IMR-90 (cell line): ENCODE measurements around the gene CCT7. TPM values are rescaled to one million over a fixed set of nuclear protein-coding genes. Genes with fewer than 3 reads are reported as not detected.

Experiments used
- ATAC-seq: fragments of 200-7000 bp; cut with Tn5 transposase; 2 replicates; pipeline ENCODE4 v1.9.1; 2020; ENCODE audit warnings: low read depth, mild to moderate bottlenecking, moderate library complexity
- BruUV-seq: library from RNA; stranded (reverse); fragments of 400-500 nt; replicated peaks from 2 replicates; lab custom pipeline; 2021; lab: Mats Ljungman, UMichigan
- CTCF ChIA-PET: fragments of 300-600 bp; formaldehyde crosslinking; extraction: SDS; loops from one replicate; lab custom pipeline; 2021; ENCODE audit warnings: antibody characterized with exemption; lab: Yijun Ruan, JAX
- POLR2A ChIA-PET: fragments of 300-600 bp; sonication (Branson Sonifier 250); formaldehyde crosslinking; loops from one replicate; lab custom pipeline; 2022; ENCODE audit warnings: antibody characterized with exemption; ENCODE audit not compliant: unreplicated experiment; lab: Charles Lee
- DNase-seq: peaks from one replicate; pipeline ENCODE4 v3.0.0; 2013
- H2AFZ ChIP-seq: replicated peaks from 2 replicates; pipeline ENCODE3; 2013; ENCODE audit warnings: low read length, mild to moderate bottlenecking; ENCODE audit not compliant: poor library complexity
- H2AK5ac ChIP-seq: 2 replicates; pipeline ENCODE4 v1.6.1; 2013; ENCODE audit warnings: low read depth, low read length, inconsistent platforms
- H2AK9ac ChIP-seq: replicated peaks from 2 replicates; pipeline ENCODE3; 2013; ENCODE audit warnings: mild to moderate bottlenecking, low read depth, low read length, moderate library complexity; ENCODE audit not compliant: poor library complexity
- H2BK120ac ChIP-seq: 2 replicates; pipeline ENCODE4 v1.6.1; 2013; ENCODE audit warnings: low read depth, low read length, inconsistent platforms
- H2BK15ac ChIP-seq: 3 replicates; pipeline ENCODE4 v1.6.1; 2013; ENCODE audit warnings: low read depth, low read length, inconsistent platforms
- H2BK20ac ChIP-seq: 2 replicates; pipeline ENCODE4 v1.6.1; 2013; ENCODE audit warnings: low read depth, mild to moderate bottlenecking, inconsistent platforms, low read length, moderate library complexity
- H2BK5ac ChIP-seq: 2 replicates; pipeline ENCODE4 v1.6.1; 2013; ENCODE audit warnings: mild to moderate bottlenecking, low read depth, low read length, inconsistent platforms; ENCODE audit not compliant: poor library complexity, severe bottlenecking
- H3K14ac ChIP-seq: replicated peaks from 2 replicates; pipeline ENCODE4 v1.6.1; 2013; ENCODE audit warnings: low read depth, low read length, inconsistent platforms
- H3K18ac ChIP-seq: 2 replicates; pipeline ENCODE4 v1.6.1; 2013; ENCODE audit warnings: low read depth, low read length, control low read depth
- H3K23ac ChIP-seq: 2 replicates; pipeline ENCODE4 v1.6.1; 2013; ENCODE audit warnings: low read depth, low read length, inconsistent platforms
- H3K27ac ChIP-seq: 2 replicates; pipeline ENCODE4 v1.5.1; 2013; ENCODE audit warnings: mild to moderate bottlenecking, control low read depth, low read length; ENCODE audit not compliant: insufficient read depth
- H3K27me3 ChIP-seq: 2 replicates; pipeline ENCODE4 v1.6.1; 2013; ENCODE audit warnings: low read length; ENCODE audit not compliant: control insufficient read depth, insufficient read depth
- H3K36me3 ChIP-seq: 2 replicates; pipeline ENCODE4 v1.6.1; 2013; ENCODE audit warnings: low read length, mixed read lengths; ENCODE audit not compliant: control insufficient read depth, insufficient read depth
- H3K4ac ChIP-seq: 2 replicates; pipeline ENCODE4 v1.6.1; 2013; ENCODE audit warnings: low read depth, low read length, inconsistent platforms
- H3K4me1 ChIP-seq: 2 replicates; pipeline ENCODE4 v1.6.1; 2013; ENCODE audit warnings: low read length, mixed read lengths; ENCODE audit not compliant: control insufficient read depth, insufficient read depth
- H3K4me2 ChIP-seq: 2 replicates; pipeline ENCODE4 v1.6.1; 2013; ENCODE audit warnings: low read depth, mild to moderate bottlenecking, control low read depth, low read length, moderate library complexity
- H3K4me3 ChIP-seq: 2 replicates; pipeline ENCODE4 v1.5.1; 2013; ENCODE audit warnings: low read depth, mild to moderate bottlenecking, control low read depth, low read length, moderate library complexity; ENCODE audit not compliant: insufficient read depth
- H3K56ac ChIP-seq: 2 replicates; pipeline ENCODE4 v1.6.1; 2013; ENCODE audit warnings: low read length, inconsistent platforms; ENCODE audit not compliant: insufficient read depth; ENCODE audit errors: extremely low read depth
- H3K79me1 ChIP-seq, 2 experiments: 2 replicates each; pipeline ENCODE4 v1.6.1; 2013; ENCODE audit warnings: low read length in 2 of 2, inconsistent platforms in 1 of 2, low read depth in 1 of 2
- H3K9ac ChIP-seq: 2 replicates; pipeline ENCODE4 v1.6.1; 2013; ENCODE audit warnings: low read depth, low read length, control low read depth
- H3K9me1 ChIP-seq: 2 replicates; pipeline ENCODE4 v1.6.1; 2013; ENCODE audit warnings: low read length, inconsistent platforms; ENCODE audit not compliant: insufficient read depth
- H3K9me3 ChIP-seq: 2 replicates; pipeline ENCODE4 v1.6.1; 2013; ENCODE audit warnings: low read length; ENCODE audit not compliant: control insufficient read depth, insufficient read depth
- H4K20me1 ChIP-seq: 2 replicates; pipeline ENCODE4 v1.6.1; 2013; ENCODE audit warnings: low read length, inconsistent platforms; ENCODE audit not compliant: insufficient read depth
- H4K5ac ChIP-seq: 2 replicates; pipeline ENCODE4 v1.6.1; 2013; ENCODE audit warnings: mild to moderate bottlenecking, low read depth, low read length, control low read depth
- H4K8ac ChIP-seq, 2 experiments: 2 replicates each; pipeline ENCODE4 v1.6.1; 2013; ENCODE audit warnings: low read depth in 2 of 2, low read length in 2 of 2, control low read depth in 1 of 2, inconsistent platforms in 1 of 2
- H4K91ac ChIP-seq: 2 replicates; pipeline ENCODE4 v1.6.1; 2013; ENCODE audit warnings: low read depth, low read length, inconsistent platforms; ENCODE audit not compliant: insufficient read depth
- FOS ChIP-seq: fragments of 150-350 bp; IDR thresholded peaks from 2 replicates; pipeline ENCODE4 v1.6.1; 2016; ENCODE audit warnings: low read depth, low read length
- WGBS, 2 experiments: methylation state at CpG; one replicate each; pipeline versions ENCODE4 v1.1.5 to v1.1.7; 2013; ENCODE audit warnings: missing lambda C conversion rate in 2 of 2; ENCODE audit not compliant: insufficient read length in 1 of 2; ENCODE audit errors: extremely low coverage in 2 of 2; 5-methylcytosine and 5-hydroxymethylcytosine counted together
- dilution Hi-C: fragments of 300-500 bp; cut with HindIII; formaldehyde crosslinking; loops from one replicate; pipeline ENCODE4 v1.14.3; 2018; ENCODE audit warnings: low sequenced_read_pairs; ENCODE audit not compliant: unreplicated experiment
- in situ Hi-C: fragments of 300-500 bp; cut with MboI; formaldehyde crosslinking; loops from 3 replicates; pipeline ENCODE4 v1.14.3; 2019; ENCODE audit warnings: low sequenced_read_pairs, inconsistent platforms, mixed read lengths
- intact Hi-C: fragments of 100-400 bp; cut with micrococcal nuclease; formaldehyde crosslinking; loops from 2 replicates; pipeline ENCODE4 v1.10.0; 2022
- polyA plus RNA-seq, 3 experiments: library from polyadenylated mRNA; depleted of rRNA; stranded (reverse); fragments of >200 nt; gene quantifications; 2 replicates each; pipeline ENCODE4 v1.2.3, GENCODE V29; 2012; ENCODE audit warnings: low replicate concordance in 1 of 3
- total RNA-seq: library from RNA; depleted of rRNA; stranded (reverse); fragments of >200 nt; gene quantifications from 2 replicates; pipeline ENCODE4 v1.2.3, GENCODE V29; 2012
- TF ChIP-seq, protein P1 (sequence below): conservative IDR thresholded peaks from 2 replicates; pipeline ENCODE4 v1.5.1; 2012; ENCODE audit warnings: mild to moderate bottlenecking, low read depth, low read length, improper control_type of control experiment

Gene CCT7
- total and polyA plus RNA-seq, 2 of the 4 experiments (the other 2 are of a cell fraction), result 321 to 575 TPM

DNA sequence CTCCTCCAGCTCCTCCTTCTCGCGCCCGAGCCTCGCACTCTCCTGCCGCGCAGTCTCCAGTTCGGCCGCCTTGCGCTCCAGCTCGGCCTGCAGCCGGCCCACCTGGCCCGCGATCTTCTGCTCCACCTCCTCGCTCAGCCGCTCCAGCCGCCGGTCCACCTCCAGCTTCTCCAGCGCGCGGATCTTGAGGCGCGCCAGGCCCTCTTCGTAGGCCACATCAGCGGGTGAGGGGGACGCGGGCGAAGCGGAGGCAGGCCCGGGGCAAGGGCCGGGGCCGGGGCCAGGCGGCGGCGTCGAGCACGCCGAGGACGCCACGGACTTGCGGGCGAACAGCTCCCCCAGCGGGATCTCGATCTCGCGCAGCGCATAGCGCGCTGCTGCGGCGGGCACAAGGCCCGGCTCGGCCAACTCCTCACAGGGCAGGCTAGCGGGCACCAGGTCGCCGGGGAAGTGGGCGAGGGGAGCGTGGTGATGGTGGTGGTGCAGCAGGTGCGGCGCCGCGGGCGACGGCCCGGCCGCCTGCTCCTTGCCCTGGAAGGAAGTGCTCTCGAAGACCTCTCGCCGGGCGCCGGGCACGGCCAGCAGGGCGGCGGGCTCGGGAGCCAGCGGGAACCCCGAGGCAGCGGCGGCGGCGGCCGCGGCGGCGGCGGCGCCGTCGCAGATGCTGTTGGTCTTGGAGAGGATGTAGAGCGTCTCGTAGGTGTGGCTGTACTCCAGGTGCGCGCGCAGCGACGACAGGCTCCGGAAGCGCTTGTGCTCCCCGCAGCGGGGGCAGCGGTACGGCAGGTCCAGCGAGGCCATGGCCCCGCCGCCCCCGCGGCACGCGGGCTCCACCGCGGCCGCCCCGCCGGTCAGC is 35.0 kb downstream of the CCT7 start:
- no peak overlapping the region for H2AFZ ChIP-seq

More for the DNA sequence above, 35.0 kb downstream of the CCT7 start:
- Histone ChIP-seq H4K8ac (no peak overlapping the region), H4K5ac (no peak overlapping the region), H3K79me1 (no peaks in the 10 kb centered on the region), H2BK15ac (no peak overlapping the region), H3K9me3 (peaks cover 2% of the 10 kb centered on the region; the same call in 1 of the 2 replicates), H3K56ac (no peak overlapping the region), H2BK5ac (no peak overlapping the region), H3K4ac (no peak overlapping the region), H3K27me3 (peaks cover 25% of the 10 kb centered on the region), H3K4me1 (no peaks in the 10 kb centered on the region), H3K14ac (no peak overlapping the region), H3K4me2 (no peak overlapping the region), H4K20me1 (peaks cover 10% of the 10 kb centered on the region; the same call in 1 of the 2 replicates), H3K18ac (no peak overlapping the region), H2BK20ac (no peak overlapping the region), H2BK120ac (no peak overlapping the region), H3K9ac (no peak overlapping the region), H2AK5ac (no peak overlapping the region), H4K91ac (no peak overlapping the region), H3K23ac (no peak overlapping the region), H2AK9ac (no peak overlapping the region), H3K27ac (no peak overlapping the region), H3K36me3 (peaks cover 3% of the 10 kb centered on the region; the same call in 1 of the 2 replicates), H3K9me1 (peaks cover 6% of the 10 kb centered on the region; the same call in 1 of the 2 replicates), H3K4me3 (no peak overlapping the region)
- in situ Hi-C loops (no loop called here), dilution Hi-C loops (no loop called here), intact Hi-C loops (no loop called here)
- 8% methylated on average over 59 of the region's 113 CpGs; no CpG with 5 or more reads in 1 of the 2 experiments for WGBS, 2 experiments
- CTCF ChIA-PET, result no interaction called here
- POLR2A ChIA-PET, result no interaction called here
- peak; percentile 11 for DNase-seq
- ATAC-seq, result peak; percentile 62
- no peak for TF ChIP-seq FOS
- TF ChIP-seq, protein P1, sequence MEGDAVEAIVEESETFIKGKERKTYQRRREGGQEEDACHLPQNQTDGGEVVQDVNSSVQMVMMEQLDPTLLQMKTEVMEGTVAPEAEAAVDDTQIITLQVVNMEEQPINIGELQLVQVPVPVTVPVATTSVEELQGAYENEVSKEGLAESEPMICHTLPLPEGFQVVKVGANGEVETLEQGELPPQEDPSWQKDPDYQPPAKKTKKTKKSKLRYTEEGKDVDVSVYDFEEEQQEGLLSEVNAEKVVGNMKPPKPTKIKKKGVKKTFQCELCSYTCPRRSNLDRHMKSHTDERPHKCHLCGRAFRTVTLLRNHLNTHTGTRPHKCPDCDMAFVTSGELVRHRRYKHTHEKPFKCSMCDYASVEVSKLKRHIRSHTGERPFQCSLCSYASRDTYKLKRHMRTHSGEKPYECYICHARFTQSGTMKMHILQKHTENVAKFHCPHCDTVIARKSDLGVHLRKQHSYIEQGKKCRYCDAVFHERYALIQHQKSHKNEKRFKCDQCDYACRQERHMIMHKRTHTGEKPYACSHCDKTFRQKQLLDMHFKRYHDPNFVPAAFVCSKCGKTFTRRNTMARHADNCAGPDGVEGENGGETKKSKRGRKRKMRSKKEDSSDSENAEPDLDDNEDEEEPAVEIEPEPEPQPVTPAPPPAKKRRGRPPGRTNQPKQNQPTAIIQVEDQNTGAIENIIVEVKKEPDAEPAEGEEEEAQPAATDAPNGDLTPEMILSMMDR, result peak; percentile 9; the same call in 1 of the 2 replicates
- no TSS peak for BruUV-seq
